ENCODE results near the gene DAPP1. TPM values are rescaled to one million over a fixed set of nuclear protein-coding genes. Genes with fewer than 3 reads are reported as not detected.

Gene DAPP1
- total RNA-seq, 3 donors from 2014 or later, result 25.7 to 33.0 (median 30.7) TPM

- Mint-ChIP-seq H3K36me3 (ENCODE audit: insufficient read depth) (peaks cover 12% of the 10 kb centered on the region), H3K27me3 (ENCODE audit: low read depth) (no peaks in the 10 kb centered on the region), H3K9me3 (no peaks in the 10 kb centered on the region), H3K4me1 (ENCODE audit: low read depth) (peaks cover 10% of the 10 kb centered on the region), H3K4me3 (no peak overlapping the region)
- ATAC-seq (no peak), DNase-seq (no peak)
Observed at GRCh38 chr4:99885687-99886086, 69.1 kb downstream of the DAPP1 start.

DNA sequence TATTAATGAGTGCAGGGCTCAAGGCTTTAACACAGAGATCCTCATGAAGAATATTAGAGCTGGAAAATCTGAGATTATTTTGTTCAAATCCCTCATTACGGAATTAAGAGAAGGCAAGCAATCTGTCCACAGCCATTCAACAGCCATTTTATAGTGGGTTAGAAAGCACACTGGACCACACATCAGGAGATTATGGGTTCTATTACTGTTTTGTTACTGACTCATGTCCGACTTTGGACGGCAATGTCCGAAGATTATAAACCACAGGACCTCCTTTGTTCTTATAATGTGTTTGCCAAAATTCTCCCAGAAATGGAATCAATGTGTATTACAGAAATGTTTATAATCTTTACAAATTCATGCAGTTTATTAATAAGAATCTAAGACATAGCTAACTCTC is 69.5 kb downstream of the DAPP1 start:
- Mint-ChIP-seq H3K36me3 (ENCODE audit: insufficient read depth) (peaks cover 16% of the 10 kb centered on the region), H3K4me3 (no peak overlapping the region), H3K4me1 (ENCODE audit: low read depth) (peaks cover 14% of the 10 kb centered on the region), H3K9me3 (no peaks in the 10 kb centered on the region), H3K27me3 (ENCODE audit: low read depth) (no peaks in the 10 kb centered on the region)
- DNase-seq (no peak), ATAC-seq (no peak)

- no peak overlapping the region for H3K4me3 Mint-ChIP-seq
- H3K4me1 Mint-ChIP-seq (ENCODE audit: low read depth), result peaks cover 24% of the 10 kb centered on the region
- DNase-seq (no peak), ATAC-seq (no peak)
- H3K36me3 Mint-ChIP-seq (ENCODE audit: insufficient read depth), result peaks cover 18% of the 10 kb centered on the region
- no peaks in the 10 kb centered on the region for H3K9me3 Mint-ChIP-seq
- no peaks in the 10 kb centered on the region for H3K27me3 Mint-ChIP-seq (ENCODE audit: low read depth)
Observed at GRCh38 chr4:99887837-99888236, 71.2 kb downstream of the DAPP1 start.

DNA sequence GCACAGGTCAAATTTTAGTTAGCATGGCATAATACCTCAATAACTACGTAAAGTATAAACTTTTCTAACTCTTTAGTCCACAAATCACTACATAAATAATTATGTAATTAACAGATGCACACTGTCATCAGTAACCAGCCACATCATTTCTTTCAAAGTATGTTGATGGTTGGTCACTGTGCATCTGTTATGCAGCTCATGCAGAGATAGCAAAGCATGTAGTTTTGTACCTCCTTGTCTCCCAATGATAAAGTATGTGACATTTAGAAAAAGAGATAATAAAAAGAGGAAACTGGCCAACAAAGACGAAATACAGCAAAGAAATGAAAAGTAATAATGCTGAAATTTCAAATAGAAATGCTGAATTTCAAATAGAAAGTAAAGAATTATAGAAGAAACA is 74.7 kb downstream of the DAPP1 start:
- Mint-ChIP-seq H3K27me3 (ENCODE audit: low read depth) (no peaks in the 10 kb centered on the region), H3K4me1 (ENCODE audit: low read depth) (peaks cover 42% of the 10 kb centered on the region), H3K36me3 (ENCODE audit: insufficient read depth) (peaks cover 22% of the 10 kb centered on the region), H3K4me3 (no peak overlapping the region), H3K9me3 (no peaks in the 10 kb centered on the region)
- ATAC-seq, result no peak
- DNase-seq, result no peak

DNA sequence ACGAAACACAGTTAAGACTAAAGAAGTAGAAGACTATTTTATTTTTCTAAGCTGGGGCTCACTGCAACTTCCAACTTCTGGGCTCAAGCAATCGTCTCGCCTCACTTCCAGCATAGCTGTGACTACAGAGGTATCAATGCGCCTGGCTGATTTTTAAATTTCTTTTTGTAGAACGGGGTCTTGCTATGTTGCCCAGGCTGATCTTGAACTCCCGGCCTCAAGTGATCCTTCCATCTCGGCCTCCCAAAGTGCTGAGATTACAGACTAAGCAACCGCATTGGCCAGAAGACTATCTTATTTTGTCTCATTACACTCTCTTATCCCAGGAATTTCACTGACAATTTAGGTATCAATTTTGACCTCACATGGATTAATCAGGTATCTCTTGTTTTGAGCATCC is 76.4 kb downstream of the DAPP1 start:
- Mint-ChIP-seq H3K36me3 (ENCODE audit: insufficient read depth) (peaks cover 22% of the 10 kb centered on the region), H3K27me3 (ENCODE audit: low read depth) (no peaks in the 10 kb centered on the region), H3K4me1 (ENCODE audit: low read depth) (peaks cover 40% of the 10 kb centered on the region), H3K4me3 (peak overlapping the region; percentile 97), H3K9me3 (no peaks in the 10 kb centered on the region)
- DNase-seq (no peak), ATAC-seq (no peak)

GRCh38 chr4:99893839-99894160 is 77.2 kb downstream of the DAPP1 start:
- H3K4me3 Mint-ChIP-seq, result peak overlapping the region; percentile 97
- DNase-seq (no peak), ATAC-seq (no peak)
- no peaks in the 10 kb centered on the region for H3K27me3 Mint-ChIP-seq (ENCODE audit: low read depth)
- H3K9me3 Mint-ChIP-seq, result no peaks in the 10 kb centered on the region
- peaks cover 38% of the 10 kb centered on the region for H3K4me1 Mint-ChIP-seq (ENCODE audit: low read depth)
- H3K36me3 Mint-ChIP-seq (ENCODE audit: insufficient read depth), result peaks cover 20% of the 10 kb centered on the region

DNA sequence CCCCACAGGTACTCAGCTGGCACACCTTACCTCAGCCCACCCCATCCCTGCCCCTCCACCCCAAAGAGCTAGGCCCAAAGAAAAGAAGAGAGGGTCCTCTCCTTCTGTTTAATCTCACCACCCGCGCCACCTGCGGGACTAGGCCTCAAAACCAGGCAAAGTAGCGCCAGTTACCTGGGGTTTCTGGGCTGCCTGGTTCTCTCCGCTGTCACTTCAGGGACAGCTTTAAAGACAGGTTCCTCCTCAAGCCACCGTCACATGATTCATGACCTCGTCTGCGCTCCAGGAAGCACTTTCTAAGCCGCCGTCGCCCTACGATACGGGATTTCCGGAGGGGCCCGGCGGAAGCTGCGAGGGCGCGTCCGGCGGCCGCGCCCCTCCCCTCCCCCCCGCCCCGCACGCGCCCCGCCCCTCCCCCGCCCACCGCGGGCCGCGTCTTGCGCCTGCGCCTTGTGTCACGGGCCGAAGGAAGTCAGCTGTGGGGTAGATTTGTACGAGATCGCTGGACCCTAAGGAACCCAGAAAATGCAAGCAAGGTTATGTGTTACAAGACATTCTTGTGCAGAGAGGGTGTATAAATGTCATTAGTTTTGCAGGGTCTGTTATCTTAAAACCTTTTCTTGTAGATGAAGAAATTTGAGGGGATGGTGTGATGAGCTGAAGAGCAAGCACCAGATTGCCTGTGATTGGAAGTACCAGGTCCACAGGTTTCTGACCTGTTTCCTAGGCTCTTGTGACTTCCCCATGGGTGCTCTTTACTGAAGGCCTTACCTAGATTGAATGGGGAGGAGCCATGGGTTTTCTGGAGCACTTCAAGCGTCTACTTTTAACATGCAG is 77.8 kb downstream of the DAPP1 start, which contains the start of gene LAMTOR3:
TSS of gene LAMTOR3 (minus strand) at position 267 of the 837 bp plus-strand sequence. CDS start 464 bp downstream, outside the sequence.
- DNase-seq (peak; percentile 83), ATAC-seq (peak; percentile 100)
- Mint-ChIP-seq H3K9me3 (no peaks in the 10 kb centered on the region), H3K4me1 (ENCODE audit: low read depth) (peaks cover 36% of the 10 kb centered on the region), H3K36me3 (ENCODE audit: insufficient read depth) (peaks cover 17% of the 10 kb centered on the region), H3K4me3 (peak within 1 kb of the TSS; percentile 97), H3K27me3 (ENCODE audit: low read depth) (no peaks in the 10 kb centered on the region)

DNA sequence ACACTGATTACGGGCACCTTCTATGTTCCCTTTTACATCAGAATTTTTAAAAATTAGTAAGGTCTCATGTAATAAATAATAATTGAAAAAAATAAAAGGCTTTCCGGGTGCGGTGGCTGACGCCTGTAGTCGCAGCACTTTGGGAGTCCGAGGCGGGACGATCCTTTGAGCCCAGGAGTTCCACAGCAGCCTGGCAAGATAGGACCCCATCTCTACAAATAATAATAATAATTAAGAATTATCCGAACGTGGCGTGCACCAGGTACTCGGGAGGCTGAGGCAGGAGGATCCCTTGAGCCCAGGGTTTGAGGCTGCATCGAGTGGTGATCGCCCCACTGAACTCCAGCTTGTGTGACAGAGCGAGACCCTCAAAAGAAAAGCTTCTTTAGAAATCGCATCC is 78.4 kb downstream of the DAPP1 start:
- ATAC-seq, result no peak
- H3K9me3 Mint-ChIP-seq, result no peaks in the 10 kb centered on the region

GRCh38 chr4:99915449-99915848 is 98.8 kb downstream of the DAPP1 start:
- DNase-seq (no peak), ATAC-seq (no peak)
- Mint-ChIP-seq H3K4me1 (ENCODE audit: low read depth) (peaks cover 13% of the 10 kb centered on the region), H3K27me3 (ENCODE audit: low read depth) (no peaks in the 10 kb centered on the region), H3K9me3 (peaks cover 11% of the 10 kb centered on the region), H3K4me3 (no peak overlapping the region), H3K36me3 (ENCODE audit: insufficient read depth) (peaks cover 39% of the 10 kb centered on the region)

More for the DNA sequence above, 78.4 kb downstream of the DAPP1 start:
- H3K4me1 Mint-ChIP-seq (ENCODE audit: low read depth), result peaks cover 34% of the 10 kb centered on the region
- H3K36me3 Mint-ChIP-seq (ENCODE audit: insufficient read depth), result peaks cover 15% of the 10 kb centered on the region
- no peak for DNase-seq
- no peaks in the 10 kb centered on the region for H3K27me3 Mint-ChIP-seq (ENCODE audit: low read depth)
- peak overlapping the region; percentile 76 for H3K4me3 Mint-ChIP-seq

DNA sequence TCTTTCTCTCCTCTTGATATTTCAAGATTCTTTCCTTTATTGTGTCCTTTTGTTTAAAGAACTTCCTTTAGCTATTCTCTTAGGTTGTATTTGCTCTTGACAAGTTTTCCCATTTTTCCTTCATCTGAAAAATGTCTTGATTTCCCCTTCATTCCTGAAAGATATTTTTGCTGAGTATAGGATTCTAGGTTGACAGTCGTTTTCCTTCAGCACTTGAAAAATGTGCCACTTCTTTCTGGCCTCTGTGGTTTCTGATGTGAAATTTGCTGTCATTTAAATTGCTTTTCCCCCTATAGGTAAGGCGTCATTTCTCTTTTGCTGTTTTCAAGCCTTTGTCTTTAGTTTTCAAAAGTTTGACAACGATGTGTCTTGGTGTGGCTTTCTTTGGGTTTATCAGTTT is 100.9 kb downstream of the DAPP1 start:
- Mint-ChIP-seq H3K4me1 (ENCODE audit: low read depth) (peaks cover 16% of the 10 kb centered on the region), H3K36me3 (ENCODE audit: insufficient read depth) (peaks cover 45% of the 10 kb centered on the region), H3K4me3 (no peak overlapping the region), H3K9me3 (peaks cover 11% of the 10 kb centered on the region), H3K27me3 (ENCODE audit: low read depth) (no peaks in the 10 kb centered on the region)
- no peak for ATAC-seq
- no peak for DNase-seq

- no peaks in the 10 kb centered on the region for H3K27me3 Mint-ChIP-seq (ENCODE audit: low read depth)
- no peak overlapping the region for H3K4me3 Mint-ChIP-seq
- H3K4me1 Mint-ChIP-seq (ENCODE audit: low read depth), result peaks cover 16% of the 10 kb centered on the region
- peaks cover 11% of the 10 kb centered on the region for H3K9me3 Mint-ChIP-seq
- H3K36me3 Mint-ChIP-seq (ENCODE audit: insufficient read depth), result peaks cover 42% of the 10 kb centered on the region
- no peak for ATAC-seq
- DNase-seq, result no peak
Observed at GRCh38 chr4:99918656-99919055, 102.0 kb downstream of the DAPP1 start.

Other genes with a start within 250 kb of the DAPP1 start
- gene MTTP, start 242.0 kb upstream of the DAPP1 start, total RNA-seq, result not detected
- gene C4orf54, start 159.0 kb upstream of the DAPP1 start, total RNA-seq, result not detected
- 10 to 100 TPM; 37.0 to 39.7 (median 37.7) TPM for gene LAMTOR3, start 77.6 kb downstream of the DAPP1 start, total RNA-seq
- 10 to 100 TPM; 38.8 to 42.4 (median 40.5) TPM for gene DNAJB14, start 129.8 kb downstream of the DAPP1 start, total RNA-seq
- 100 to 1,000 TPM; 358 to 431 (median 388) TPM for gene H2AZ1, start 133.4 kb downstream of the DAPP1 start, total RNA-seq